K562 (cell line): ENCODE measurements around the gene FERMT3. TPM values are rescaled to one million over a fixed set of nuclear protein-coding genes. Genes with fewer than 3 reads are reported as not detected.

ENCODE experiments used
- ADNP ChIP-seq: fragments of 200-800 bp; sonication (Bioruptor generic); IDR thresholded peaks from 2 replicates; pipeline ENCODE4 v1.6.1; 2016; ENCODE audit warnings: missing genetic modification characterization, missing compliant biosample characterization
- CHD7 ChIP-seq: fragments of 200-600 bp; sonication (generic); IDR thresholded peaks from one replicate; pipeline ENCODE4 v1.6.1; 2012; ENCODE audit warnings: mild to moderate bottlenecking, low read depth, low read length, inconsistent platforms
- CTBP1 ChIP-seq: fragments of 450-650 bp; IDR thresholded peaks from 2 replicates; pipeline ENCODE4 v1.6.1; 2016; ENCODE audit warnings: borderline replicate concordance
- HDGF ChIP-seq: fragments of 450-650 bp; IDR thresholded peaks from 2 replicates; pipeline ENCODE4 v1.6.1; 2016
- HNRNPL ChIP-seq: fragments of 200-400 bp; formaldehyde crosslinking; IDR thresholded peaks from 2 replicates; pipeline ENCODE4 v1.6.1; 2017; ENCODE audit warnings: low read depth, mild to moderate bottlenecking, low read length
- KDM4B ChIP-seq, 2 experiments: fragments of 450-650 bp in 1 of 2; sonication (generic) in 1 of 2; IDR thresholded peaks; 2 replicates each; pipeline ENCODE4 v1.6.1; 2016 to 2017; ENCODE audit warnings: borderline replicate concordance in 2 of 2, antibody characterized with exemption in 1 of 2, low read depth in 1 of 2, mild to moderate bottlenecking in 1 of 2
- MITF ChIP-seq: IDR thresholded peaks from 2 replicates; pipeline ENCODE4 v1.6.1; 2014; ENCODE audit warnings: antibody characterized with exemption
- POLR2A ChIP-seq: fragments of 450-650 bp; conservative IDR thresholded peaks from 2 replicates; pipeline ENCODE4 v1.6.1; 2016
- POLR2H ChIP-seq: IDR thresholded peaks from 2 replicates; pipeline ENCODE4 v1.6.1; 2016; ENCODE audit warnings: missing genetic modification characterization, low read depth, mild to moderate bottlenecking, control low read depth, missing compliant biosample characterization, moderate library complexity
- SMC3 ChIP-seq: conservative IDR thresholded peaks from 2 replicates; pipeline ENCODE4 v1.6.1; 2011; ENCODE audit warnings: low read depth, low read length, improper control_type of control experiment; ENCODE audit not compliant: insufficient read depth
- SRSF1 ChIP-seq: fragments of 200-400 bp; formaldehyde crosslinking; IDR thresholded peaks from 2 replicates; pipeline ENCODE4 v1.6.1; 2017; ENCODE audit warnings: mild to moderate bottlenecking, low read depth, low read length, moderate library complexity
- SUPT5H ChIP-seq: fragments of 450-650 bp; IDR thresholded peaks from 2 replicates; pipeline ENCODE4 v1.6.1; 2016
- THAP7 ChIP-seq: fragments of 250-450 bp; sonication (Bioruptor Pico); IDR thresholded peaks from 2 replicates; pipeline ENCODE4 v1.5.0; 2021
- YBX1 ChIP-seq: fragments of 450-650 bp; IDR thresholded peaks from 2 replicates; pipeline ENCODE4 v1.7.1; 2016; ENCODE audit warnings: mild to moderate bottlenecking
- YY1 ChIP-seq, 3 experiments: IDR thresholded peaks; 2 replicates each; pipeline ENCODE4 v1.6.1; 2011; ENCODE audit warnings: low read length in 2 of 3, mild to moderate bottlenecking in 2 of 3, moderate library complexity in 2 of 3, borderline replicate concordance in 1 of 3, control low read depth in 1 of 3, low read depth in 1 of 3; ENCODE audit not compliant: insufficient read depth in 3 of 3, insufficient replicate concordance in 2 of 3, control insufficient read depth in 1 of 3, insufficient read length in 1 of 3; ENCODE audit errors: extremely low read depth in 1 of 3
- ZNF146 ChIP-seq: IDR thresholded peaks from one replicate; pipeline ENCODE4 v1.6.1; 2018; ENCODE audit warnings: missing compliant biosample characterization; ENCODE audit not compliant: unreplicated experiment
- ZNF347 ChIP-seq: fragments of 450-650 bp; formaldehyde crosslinking; IDR thresholded peaks from 2 replicates; pipeline ENCODE4 v1.4.0; 2020; ENCODE audit warnings: low read depth, mild to moderate bottlenecking, moderate library complexity
- polyA plus RNA-seq, 8 experiments: library from polyadenylated mRNA; depleted of rRNA in 4 of 8; stranded (reverse) in 5 of 8; unstranded in 3 of 8; fragments of >200 nt; fragmentation: Nextera tagmentation in 2 of 8; fragmentation: Illumina TruSeq in 1 of 8; extraction: Ambion mirVana in 2 of 8; extraction: Trizol in 1 of 8; gene quantifications; 2 replicates each; pipeline versions ENCODE4 v1.2.1 to v1.2.3, GENCODE V29; 2011 to 2014; ENCODE audit warnings: inconsistent platforms in 1 of 8, missing spikeins in 1 of 8
- total RNA-seq, 7 experiments: library from RNA; depleted of rRNA in 6 of 7; stranded (reverse); fragments of >200 nt in 6 of 7; fragmentation: Illumina TruSeq in 2 of 7; extraction: Trizol in 2 of 7; gene quantifications; 2 replicates each; pipeline versions ENCODE4 v1.2.1 to v1.2.3, GENCODE V29; 2011 to 2021; ENCODE audit warnings: low replicate concordance in 1 of 7

The FERMT3 gene
- total and polyA plus RNA-seq, 9 of the 15 experiments (the other 6 are each of a cell fraction or from before 2014, with no cell fraction given): 3.2 to 275 (median 79.7) TPM

- no peak for TF ChIP-seq THAP7 (CRISPR knock-in tag)
- TF ChIP-seq HNRNPL: no peak
- TF ChIP-seq CTBP1: no peak
- TF ChIP-seq YBX1: no peak
- 0 out of 2 replicates have a peak, but pooled peaks have one; percentile 39 for TF ChIP-seq SUPT5H
- no peak for TF ChIP-seq ZNF146 (CRISPR knock-in tag)
- TF ChIP-seq HDGF: no peak
- no peak for TF ChIP-seq YY1 (IDR thresholded peaks at IDR 0.05; ENCODE audit: borderline replicate concordance in 1 of 3, control insufficient read depth in 1 of 3, extremely low read depth in 1 of 3, insufficient read depth in 3 of 3, insufficient read length in 1 of 3, insufficient replicate concordance in 2 of 3, low read depth in 1 of 3, low read length in 2 of 3)
- TF ChIP-seq MITF: no peak
- peak; percentile 40 for TF ChIP-seq POLR2A
- no peak for TF ChIP-seq ZNF347
- no peak for TF ChIP-seq ADNP (tag)
- no peak for TF ChIP-seq CHD7
- no peak for TF ChIP-seq SMC3
- TF ChIP-seq SRSF1: no peak
- no peak for TF ChIP-seq POLR2H (tag)
- no peak for TF ChIP-seq KDM4B (IDR thresholded peaks at IDR 0.05; ENCODE audit: borderline replicate concordance in 2 of 2, low read depth in 1 of 2)
Measured at GRCh38 chr11:64244966-64245365, 38.4 kb downstream of the FERMT3 start (continued).
